BE2C (cell line): ENCODE data around the gene PLCH2.

Source experiments
- DNase-seq: peaks from one replicate; pipeline ENCODE4 v3.0.0-alpha.2; 2020
- H3K27me3 ChIP-seq: fragments of 250-450 bp; sonication (Bioruptor Pico); 2 replicates; pipeline ENCODE4 v1.5.1; 2020; ENCODE audit warnings: mild to moderate bottlenecking
- H3K36me3 ChIP-seq: fragments of 250-450 bp; sonication (Bioruptor Pico); 2 replicates; pipeline ENCODE4 v1.5.1; 2020; ENCODE audit warnings: mild to moderate bottlenecking
- H3K4me1 ChIP-seq: fragments of 250-450 bp; sonication (Bioruptor Pico); 2 replicates; pipeline ENCODE4 v1.5.1; 2020
- H3K4me3 ChIP-seq: 2 replicates; pipeline ENCODE4 v1.5.1; 2011; ENCODE audit warnings: low read depth, low read length
- H3K9me3 ChIP-seq: fragments of 250-450 bp; sonication (Bioruptor Pico); 2 replicates; pipeline ENCODE4 v1.5.1; 2020
- TF ChIP-seq, protein P1 (sequence below): IDR thresholded peaks from 2 replicates; pipeline ENCODE4 v1.5.1; 2012; ENCODE audit warnings: mild to moderate bottlenecking, low read depth, low read length

Gene PLCH2

DNA sequence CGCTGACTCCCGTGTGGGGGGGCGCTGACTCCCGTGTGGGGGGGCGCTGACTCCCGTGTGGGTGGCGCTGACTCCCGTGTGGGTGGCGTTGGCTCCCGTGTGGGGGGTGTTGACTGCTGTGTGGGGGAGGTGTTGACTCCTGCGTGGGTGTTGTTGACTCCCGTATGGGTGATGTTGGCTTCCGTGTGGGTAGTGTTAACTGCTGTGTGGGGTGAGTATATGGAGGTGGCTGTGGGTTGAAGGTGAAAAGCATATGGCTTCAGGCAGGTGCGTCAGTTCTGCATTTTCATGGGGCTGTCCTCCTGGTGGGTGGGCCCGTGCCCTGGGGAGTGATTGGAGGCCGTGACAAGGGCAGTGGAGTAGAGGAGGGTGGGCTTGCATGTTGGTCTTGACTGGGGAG, 7.9 kb downstream of the PLCH2 start:
- Histone ChIP-seq H3K36me3 (no peaks in the 10 kb centered on the region), H3K9me3 (no peaks in the 10 kb centered on the region), H3K4me3 (no peak overlapping the region), H3K4me1 (peaks cover 31% of the 10 kb centered on the region), H3K27me3 (no peaks in the 10 kb centered on the region)
- no peak for DNase-seq
- TF ChIP-seq, protein P1, sequence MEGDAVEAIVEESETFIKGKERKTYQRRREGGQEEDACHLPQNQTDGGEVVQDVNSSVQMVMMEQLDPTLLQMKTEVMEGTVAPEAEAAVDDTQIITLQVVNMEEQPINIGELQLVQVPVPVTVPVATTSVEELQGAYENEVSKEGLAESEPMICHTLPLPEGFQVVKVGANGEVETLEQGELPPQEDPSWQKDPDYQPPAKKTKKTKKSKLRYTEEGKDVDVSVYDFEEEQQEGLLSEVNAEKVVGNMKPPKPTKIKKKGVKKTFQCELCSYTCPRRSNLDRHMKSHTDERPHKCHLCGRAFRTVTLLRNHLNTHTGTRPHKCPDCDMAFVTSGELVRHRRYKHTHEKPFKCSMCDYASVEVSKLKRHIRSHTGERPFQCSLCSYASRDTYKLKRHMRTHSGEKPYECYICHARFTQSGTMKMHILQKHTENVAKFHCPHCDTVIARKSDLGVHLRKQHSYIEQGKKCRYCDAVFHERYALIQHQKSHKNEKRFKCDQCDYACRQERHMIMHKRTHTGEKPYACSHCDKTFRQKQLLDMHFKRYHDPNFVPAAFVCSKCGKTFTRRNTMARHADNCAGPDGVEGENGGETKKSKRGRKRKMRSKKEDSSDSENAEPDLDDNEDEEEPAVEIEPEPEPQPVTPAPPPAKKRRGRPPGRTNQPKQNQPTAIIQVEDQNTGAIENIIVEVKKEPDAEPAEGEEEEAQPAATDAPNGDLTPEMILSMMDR: no peak

DNA sequence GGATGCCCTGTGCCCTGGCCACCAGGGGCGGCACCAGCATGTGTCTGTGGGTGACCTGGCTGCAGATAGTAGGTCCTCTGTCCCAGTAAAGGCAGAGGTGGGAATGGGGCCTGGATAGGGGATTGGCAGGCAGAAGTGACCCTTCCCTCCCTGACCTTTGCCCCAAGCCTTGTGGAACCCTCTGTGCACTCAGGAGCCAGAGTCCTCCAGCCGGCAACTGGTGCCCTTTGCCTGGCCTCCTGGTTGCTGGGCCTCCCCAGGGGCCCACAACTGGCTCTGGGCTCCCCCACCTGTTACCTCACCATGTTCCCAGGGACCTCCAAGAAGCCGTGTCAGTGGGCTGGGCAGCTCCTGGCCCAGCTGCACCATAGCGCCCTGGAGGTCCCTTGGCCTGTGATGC, 10.0 kb downstream of the PLCH2 start:
- TF ChIP-seq, protein P1: no peak
- Histone ChIP-seq H3K9me3 (no peaks in the 10 kb centered on the region), H3K36me3 (no peaks in the 10 kb centered on the region), H3K4me3 (no peak overlapping the region), H3K4me1 (peaks cover 16% of the 10 kb centered on the region), H3K27me3 (no peaks in the 10 kb centered on the region)
- DNase-seq: no peak

DNA sequence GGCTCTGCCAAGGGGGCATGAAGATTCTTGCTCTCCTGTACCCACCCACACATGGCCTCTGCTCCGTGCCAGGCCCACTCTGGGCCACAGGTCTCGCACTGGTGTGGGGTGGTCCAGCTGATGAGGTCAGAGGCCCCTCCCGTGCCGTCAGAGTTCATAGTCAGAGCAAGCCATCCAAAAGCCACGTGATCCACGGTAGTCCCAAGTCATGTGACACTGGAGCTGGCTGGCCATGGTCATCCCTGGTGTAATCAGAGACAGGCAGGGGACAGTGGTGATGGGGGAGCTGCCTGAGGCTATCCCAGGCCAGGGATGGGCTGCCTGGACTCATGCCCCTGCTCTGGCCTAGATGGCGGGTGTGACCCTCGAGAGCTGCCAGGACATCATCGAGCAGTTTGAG, 10.5 kb downstream of the PLCH2 start:
- no peak overlapping the region for H3K4me3 ChIP-seq
- no peaks in the 10 kb centered on the region for H3K9me3 ChIP-seq
- peaks cover 10% of the 10 kb centered on the region for H3K4me1 ChIP-seq
- no peaks in the 10 kb centered on the region for H3K27me3 ChIP-seq
- H3K36me3 ChIP-seq: no peaks in the 10 kb centered on the region
- no peak for DNase-seq
- TF ChIP-seq, protein P1: no peak

DNA sequence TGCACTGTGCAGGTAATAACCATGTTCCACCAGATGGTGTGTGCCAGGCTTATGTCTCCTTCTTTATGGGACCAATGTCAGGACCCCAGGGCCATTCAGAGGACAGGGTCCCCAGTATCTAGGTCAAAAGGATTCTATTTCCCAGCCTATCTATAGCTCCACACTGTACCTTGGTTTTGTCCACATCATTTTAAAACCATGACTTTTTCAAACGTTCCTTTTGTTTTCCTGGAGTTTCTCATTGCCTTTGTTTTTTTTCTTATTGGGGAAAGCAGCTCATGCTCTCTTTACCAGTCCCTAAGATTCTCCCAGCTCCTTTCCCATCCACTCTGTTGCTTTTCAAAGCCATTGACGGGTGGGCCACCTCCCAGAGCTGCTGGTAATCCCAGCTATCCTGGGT, 12.6 kb downstream of the PLCH2 start:
- Histone ChIP-seq H3K9me3 (no peaks in the 10 kb centered on the region), H3K4me3 (no peak overlapping the region), H3K36me3 (no peaks in the 10 kb centered on the region), H3K4me1 (no peaks in the 10 kb centered on the region), H3K27me3 (no peaks in the 10 kb centered on the region)
- DNase-seq: no peak
- TF ChIP-seq, protein P1: no peak

DNA sequence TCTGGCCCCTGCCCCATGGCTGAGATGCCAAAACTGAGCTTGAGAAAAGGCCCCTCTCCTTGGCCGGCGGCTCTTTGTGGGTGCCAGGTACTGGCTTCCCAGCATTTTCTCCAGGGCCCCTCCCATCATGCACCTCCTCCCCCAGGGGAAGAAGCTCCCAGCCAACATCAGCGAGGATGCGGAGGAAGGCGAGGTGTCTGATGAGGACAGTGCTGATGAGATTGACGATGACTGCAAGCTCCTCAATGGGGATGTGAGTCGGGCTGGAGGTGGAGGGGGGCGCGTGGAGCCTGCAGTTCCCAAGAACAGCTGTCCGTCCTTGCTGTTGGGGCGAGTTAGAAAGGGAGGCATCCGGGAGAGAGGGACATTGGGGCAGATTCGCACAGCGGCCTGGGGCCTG, 13.5 kb downstream of the PLCH2 start:
- Histone ChIP-seq H3K9me3 (no peaks in the 10 kb centered on the region), H3K4me1 (no peaks in the 10 kb centered on the region), H3K27me3 (no peaks in the 10 kb centered on the region), H3K4me3 (no peak overlapping the region), H3K36me3 (no peaks in the 10 kb centered on the region)
- no peak for DNase-seq
- TF ChIP-seq, protein P1: no peak

DNA sequence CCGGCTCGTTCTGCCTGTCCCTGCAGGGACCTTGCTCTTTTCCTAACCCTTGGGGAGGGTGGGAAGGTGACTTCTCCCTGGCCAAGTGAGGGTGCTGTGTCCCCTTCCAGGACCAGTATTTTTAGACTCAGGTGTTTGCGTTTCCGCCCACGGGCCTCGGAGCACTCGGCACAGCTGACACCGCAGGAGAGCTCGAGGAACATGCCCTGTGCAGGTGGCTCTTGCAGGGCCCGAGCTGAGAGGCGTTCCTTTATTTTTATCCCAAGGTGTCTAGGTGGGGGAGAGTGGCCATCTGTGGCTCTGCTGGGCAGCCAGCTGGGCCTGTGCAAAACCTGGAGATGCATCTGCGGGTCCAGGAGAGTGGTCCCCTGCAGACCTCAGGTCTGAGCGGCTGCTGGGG, 16.0 kb downstream of the PLCH2 start:
- no peaks in the 10 kb centered on the region for H3K36me3 ChIP-seq
- DNase-seq: no peak
- H3K9me3 ChIP-seq: no peaks in the 10 kb centered on the region
- no peak overlapping the region for H3K4me3 ChIP-seq
- no peaks in the 10 kb centered on the region for H3K27me3 ChIP-seq
- TF ChIP-seq, protein P1: no peak
- no peaks in the 10 kb centered on the region for H3K4me1 ChIP-seq
